ENCODE measurements around the gene PPP1R13B.
"Not testable (repeated sequence)": the region's sequence is repeated elsewhere in the genome, so short reads cannot be mapped to it uniquely, and the experiment has no call there.

Gene PPP1R13B

GRCh38 chr14:103889313-103890051 is 42.1 kb upstream of the PPP1R13B start:
- H3K36me3 ChIP-seq (ENCODE audit: insufficient read depth, low read length), result no peaks in the 10 kb centered on the region
- no peak for DNase-seq (ENCODE audit: low read depth, low spot score)
- H3K9me3 ChIP-seq (ENCODE audit: low read depth, low read length), result no peaks in the 10 kb centered on the region
- TF ChIP-seq EZH2 (IDR thresholded peaks at IDR 0.05) (no peak), POLR2AphosphoS5 (IDR thresholded peaks at IDR 0.05; ENCODE audit: borderline replicate concordance, low read depth, low read length) (no peak), FOXP2 (optimal IDR thresholded peaks at IDR 0.05; ENCODE audit: control extremely low read depth, extremely low read length, insufficient read depth) (no peak)
- no peak overlapping the region for H3K4me3 ChIP-seq
- no peak overlapping the region for H3K9ac ChIP-seq (ENCODE audit: insufficient read length)
- no peak overlapping the region for H3K27ac ChIP-seq

GRCh38 chr14:103889002-103889312 is 41.6 kb upstream of the PPP1R13B start:
- H3K27ac ChIP-seq; DNase-seq (ENCODE audit: low read depth, low spot score); H3K4me3 ChIP-seq; H3K9ac ChIP-seq (ENCODE audit: insufficient read length); H3K36me3 ChIP-seq (ENCODE audit: insufficient read depth, low read length); H3K9me3 ChIP-seq (ENCODE audit: low read depth, low read length): not testable (repeated sequence)

GRCh38 chr14:103887557-103888115 is 40.3 kb upstream of the PPP1R13B start:
- Histone ChIP-seq H3K36me3 (ENCODE audit: insufficient read depth, low read length) (no peaks in the 10 kb centered on the region), H3K9me3 (ENCODE audit: low read depth, low read length) (no peaks in the 10 kb centered on the region), H3K27ac (no peak overlapping the region), H3K4me3 (no peak overlapping the region), H3K9ac (ENCODE audit: insufficient read length) (no peak overlapping the region)
- TF ChIP-seq POLR2AphosphoS5 (IDR thresholded peaks at IDR 0.05; ENCODE audit: borderline replicate concordance, low read depth, low read length), result no peak
- no peak for TF ChIP-seq FOXP2 (optimal IDR thresholded peaks at IDR 0.05; ENCODE audit: control extremely low read depth, extremely low read length, insufficient read depth)
- no peak for TF ChIP-seq EZH2 (IDR thresholded peaks at IDR 0.05)
- DNase-seq (ENCODE audit: low read depth, low spot score), result no peak

GRCh38 chr14:103887170-103887501 is 39.8 kb upstream of the PPP1R13B start:
- Histone ChIP-seq H3K4me3 (no peak overlapping the region), H3K27ac (no peak overlapping the region), H3K9me3 (ENCODE audit: low read depth, low read length) (no peaks in the 10 kb centered on the region), H3K9ac (ENCODE audit: insufficient read length) (no peak overlapping the region), H3K36me3 (ENCODE audit: insufficient read depth, low read length) (no peaks in the 10 kb centered on the region)
- TF ChIP-seq POLR2AphosphoS5 (IDR thresholded peaks at IDR 0.05; ENCODE audit: borderline replicate concordance, low read depth, low read length) (no peak), EZH2 (IDR thresholded peaks at IDR 0.05) (no peak), FOXP2 (optimal IDR thresholded peaks at IDR 0.05; ENCODE audit: control extremely low read depth, extremely low read length, insufficient read depth) (no peak)
- no peak for DNase-seq (ENCODE audit: low read depth, low spot score)

- TF ChIP-seq POLR2AphosphoS5 (IDR thresholded peaks at IDR 0.05; ENCODE audit: borderline replicate concordance, low read depth, low read length) (no peak), FOXP2 (optimal IDR thresholded peaks at IDR 0.05; ENCODE audit: control extremely low read depth, extremely low read length, insufficient read depth) (no peak), EZH2 (IDR thresholded peaks at IDR 0.05) (no peak)
- no peaks in the 10 kb centered on the region for H3K36me3 ChIP-seq (ENCODE audit: insufficient read depth, low read length)
- no peak overlapping the region for H3K4me3 ChIP-seq
- no peak for DNase-seq (ENCODE audit: low read depth, low spot score)
- no peak overlapping the region for H3K27ac ChIP-seq
- no peak overlapping the region for H3K9ac ChIP-seq (ENCODE audit: insufficient read length)
- H3K9me3 ChIP-seq (ENCODE audit: low read depth, low read length), result no peaks in the 10 kb centered on the region
Observed at GRCh38 chr14:103886304-103887169, 39.2 kb upstream of the PPP1R13B start.

GRCh38 chr14:103885509-103885932 is 38.1 kb upstream of the PPP1R13B start:
- no peak overlapping the region for H3K4me3 ChIP-seq
- H3K36me3 ChIP-seq (ENCODE audit: insufficient read depth, low read length), result no peaks in the 10 kb centered on the region
- no peak for DNase-seq (ENCODE audit: low read depth, low spot score)
- TF ChIP-seq POLR2AphosphoS5 (IDR thresholded peaks at IDR 0.05; ENCODE audit: borderline replicate concordance, low read depth, low read length), result no peak
- no peak for TF ChIP-seq EZH2 (IDR thresholded peaks at IDR 0.05)
- no peak for TF ChIP-seq FOXP2 (optimal IDR thresholded peaks at IDR 0.05; ENCODE audit: control extremely low read depth, extremely low read length, insufficient read depth)
- no peak overlapping the region for H3K27ac ChIP-seq
- H3K9me3 ChIP-seq (ENCODE audit: low read depth, low read length), result no peaks in the 10 kb centered on the region
- no peak overlapping the region for H3K9ac ChIP-seq (ENCODE audit: insufficient read length)

GRCh38 chr14:103884854-103885253 is 37.5 kb upstream of the PPP1R13B start:
- DNase-seq (ENCODE audit: low read depth, low spot score), result no peak
- TF ChIP-seq POLR2AphosphoS5 (IDR thresholded peaks at IDR 0.05; ENCODE audit: borderline replicate concordance, low read depth, low read length), result no peak
- no peak for TF ChIP-seq FOXP2 (optimal IDR thresholded peaks at IDR 0.05; ENCODE audit: control extremely low read depth, extremely low read length, insufficient read depth)
- TF ChIP-seq EZH2 (IDR thresholded peaks at IDR 0.05), result no peak
- no peaks in the 10 kb centered on the region for H3K36me3 ChIP-seq (ENCODE audit: insufficient read depth, low read length)
- H3K9ac ChIP-seq (ENCODE audit: insufficient read length), result no peak overlapping the region
- no peak overlapping the region for H3K27ac ChIP-seq
- H3K4me3 ChIP-seq, result no peak overlapping the region
- no peaks in the 10 kb centered on the region for H3K9me3 ChIP-seq (ENCODE audit: low read depth, low read length)

- Histone ChIP-seq H3K9me3 (ENCODE audit: low read depth, low read length) (no peaks in the 10 kb centered on the region), H3K27ac (no peak overlapping the region), H3K36me3 (ENCODE audit: insufficient read depth, low read length) (no peaks in the 10 kb centered on the region), H3K4me3 (no peak overlapping the region), H3K9ac (ENCODE audit: insufficient read length) (no peak overlapping the region)
- no peak for TF ChIP-seq EZH2 (IDR thresholded peaks at IDR 0.05)
- TF ChIP-seq FOXP2 (optimal IDR thresholded peaks at IDR 0.05; ENCODE audit: control extremely low read depth, extremely low read length, insufficient read depth), result no peak
- no peak for TF ChIP-seq POLR2AphosphoS5 (IDR thresholded peaks at IDR 0.05; ENCODE audit: borderline replicate concordance, low read depth, low read length)
- DNase-seq (ENCODE audit: low read depth, low spot score), result no peak
Observed at GRCh38 chr14:103883263-103883523, 35.8 kb upstream of the PPP1R13B start.

Measured in SK-N-MC (cell line).